Measurements from ENCODE around the gene DNAJC9.

GRCh38 chr10:73220989-73221388, 26.1 kb downstream of the DNAJC9 start:
- TF ChIP-seq CTCF (IDR thresholded peaks at IDR 0.05) = no peak
- no peak for TF ChIP-seq POLR2A (IDR thresholded peaks at IDR 0.05)
- no peak for TF ChIP-seq EP300 (IDR thresholded peaks at IDR 0.05)

Measured in ovary (tissue), 3 donors.